Measurements from ENCODE around the gene NPAS3. TPM values are rescaled to one million over a fixed set of nuclear protein-coding genes. Genes with fewer than 3 reads are reported as not detected.

The NPAS3 gene
- total RNA-seq, 1 donor = 0.86 TPM

DNA sequence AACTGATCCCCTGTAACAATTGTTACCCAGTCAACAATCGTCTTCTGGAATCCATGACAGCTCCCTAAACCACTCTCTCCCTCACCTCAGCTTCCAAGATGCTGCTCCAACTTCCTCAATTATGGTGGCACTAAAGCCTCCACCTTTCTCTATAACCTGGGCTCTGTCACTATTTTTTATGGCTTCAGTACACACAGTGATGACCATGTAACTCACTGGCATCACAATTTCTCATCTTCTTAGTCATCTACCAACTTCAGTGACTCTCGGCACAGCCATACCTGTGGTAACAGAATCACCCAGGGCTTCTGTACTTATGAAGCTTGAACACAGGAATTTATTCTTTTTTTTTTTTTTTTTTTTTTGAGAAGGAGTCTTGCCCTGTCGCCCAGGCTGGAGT is 32.0 kb upstream of the NPAS3 start:
- H3K4me3 ChIP-seq (ENCODE audit: low read depth, low read length) = no peak overlapping the region
- TF ChIP-seq, protein P1, sequence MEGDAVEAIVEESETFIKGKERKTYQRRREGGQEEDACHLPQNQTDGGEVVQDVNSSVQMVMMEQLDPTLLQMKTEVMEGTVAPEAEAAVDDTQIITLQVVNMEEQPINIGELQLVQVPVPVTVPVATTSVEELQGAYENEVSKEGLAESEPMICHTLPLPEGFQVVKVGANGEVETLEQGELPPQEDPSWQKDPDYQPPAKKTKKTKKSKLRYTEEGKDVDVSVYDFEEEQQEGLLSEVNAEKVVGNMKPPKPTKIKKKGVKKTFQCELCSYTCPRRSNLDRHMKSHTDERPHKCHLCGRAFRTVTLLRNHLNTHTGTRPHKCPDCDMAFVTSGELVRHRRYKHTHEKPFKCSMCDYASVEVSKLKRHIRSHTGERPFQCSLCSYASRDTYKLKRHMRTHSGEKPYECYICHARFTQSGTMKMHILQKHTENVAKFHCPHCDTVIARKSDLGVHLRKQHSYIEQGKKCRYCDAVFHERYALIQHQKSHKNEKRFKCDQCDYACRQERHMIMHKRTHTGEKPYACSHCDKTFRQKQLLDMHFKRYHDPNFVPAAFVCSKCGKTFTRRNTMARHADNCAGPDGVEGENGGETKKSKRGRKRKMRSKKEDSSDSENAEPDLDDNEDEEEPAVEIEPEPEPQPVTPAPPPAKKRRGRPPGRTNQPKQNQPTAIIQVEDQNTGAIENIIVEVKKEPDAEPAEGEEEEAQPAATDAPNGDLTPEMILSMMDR (IDR thresholded peaks at IDR 0.05; ENCODE audit: insufficient read depth, low read depth, low read length) = no peak
- DNase-seq (ENCODE audit: low read depth) = no peak

DNA sequence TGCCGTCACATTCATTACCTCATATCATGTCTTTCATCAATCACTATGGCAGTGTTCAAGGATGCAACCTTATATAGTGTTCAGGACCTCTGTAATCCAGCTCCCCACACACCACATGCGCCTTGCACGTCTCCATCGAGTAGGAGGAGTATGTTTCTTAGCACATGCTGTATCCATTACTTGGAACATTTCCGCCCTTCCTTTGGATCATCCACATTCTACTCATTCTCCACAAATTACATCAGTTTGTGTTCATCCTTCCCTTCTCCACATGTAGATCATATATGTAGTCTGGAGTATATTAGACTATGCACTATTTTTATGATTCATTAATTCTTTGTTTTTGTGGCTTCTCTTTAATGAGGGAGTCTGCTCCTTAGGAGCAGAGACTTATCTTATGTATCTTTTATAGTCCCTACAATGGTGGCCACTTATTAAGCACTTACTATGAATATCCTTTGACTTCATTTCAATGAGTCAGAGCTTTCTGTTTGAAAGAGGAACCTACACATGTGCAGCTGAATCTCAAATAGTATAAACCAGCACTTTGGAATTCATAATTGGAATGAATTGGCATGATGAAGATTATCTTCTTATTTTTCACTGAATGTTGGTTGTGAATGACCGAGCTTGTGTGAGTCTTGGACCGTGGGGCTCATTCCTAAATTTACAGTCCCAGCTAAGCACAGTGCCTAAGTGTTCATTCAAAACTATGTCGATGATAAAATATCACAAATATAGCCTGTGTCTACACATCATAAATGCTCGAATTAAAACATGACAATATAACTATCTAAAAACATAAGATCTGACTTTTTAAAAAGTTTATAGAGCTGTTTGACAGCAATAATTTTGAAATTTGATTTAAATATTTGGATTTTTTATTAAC is 30.2 kb upstream of the NPAS3 start:
- TF ChIP-seq, protein P1 (IDR thresholded peaks at IDR 0.05; ENCODE audit: insufficient read depth, low read depth, low read length) = no peak
- no peak overlapping the region for H3K4me3 ChIP-seq (ENCODE audit: low read depth, low read length)
- DNase-seq (ENCODE audit: low read depth) = no peak

DNA sequence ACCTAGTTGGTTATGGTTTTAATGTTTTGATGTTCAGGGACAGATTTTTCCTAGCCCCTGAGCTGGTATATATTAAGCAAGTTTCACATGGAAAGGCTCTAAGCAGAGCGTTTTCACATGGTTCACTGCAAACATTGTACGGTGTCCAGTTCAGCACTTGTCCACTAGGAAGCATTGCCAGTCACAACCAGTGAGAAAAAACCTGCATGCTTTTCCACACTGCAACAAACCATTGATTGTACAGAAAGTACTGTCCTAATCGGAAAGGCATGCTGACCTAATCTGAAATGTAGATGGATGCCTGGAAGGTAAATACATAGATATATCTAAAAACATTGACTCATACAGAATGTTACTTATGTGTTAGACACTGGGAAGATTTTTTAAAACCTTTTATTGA is 25.0 kb upstream of the NPAS3 start:
- DNase-seq (ENCODE audit: low read depth) = no peak
- no peak overlapping the region for H3K4me3 ChIP-seq (ENCODE audit: low read depth, low read length)
- TF ChIP-seq, protein P1 (IDR thresholded peaks at IDR 0.05; ENCODE audit: insufficient read depth, low read depth, low read length) = peak; percentile 39

DNA sequence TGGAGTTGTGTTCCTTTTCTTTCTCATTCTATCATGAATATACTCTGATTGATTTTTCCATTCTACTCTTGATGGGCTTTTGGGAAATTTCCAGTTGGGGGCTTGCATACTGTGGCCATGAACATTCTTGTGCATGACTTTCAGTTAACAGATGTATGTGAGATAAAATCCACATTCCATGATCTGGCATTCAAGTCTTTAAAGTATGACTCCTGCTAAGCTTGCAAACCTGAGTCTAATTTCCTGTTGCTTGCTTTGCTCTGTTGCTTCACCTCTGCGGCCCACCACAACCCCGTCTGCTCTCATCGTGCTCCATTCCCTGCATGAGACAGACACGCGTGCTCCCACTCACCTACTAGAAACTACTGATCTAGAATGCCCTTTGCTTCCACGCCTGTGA is 24.3 kb upstream of the NPAS3 start:
- DNase-seq (ENCODE audit: low read depth) = no peak
- TF ChIP-seq, protein P1 (IDR thresholded peaks at IDR 0.05; ENCODE audit: insufficient read depth, low read depth, low read length) = no peak
- no peak overlapping the region for H3K4me3 ChIP-seq (ENCODE audit: low read depth, low read length)

DNA sequence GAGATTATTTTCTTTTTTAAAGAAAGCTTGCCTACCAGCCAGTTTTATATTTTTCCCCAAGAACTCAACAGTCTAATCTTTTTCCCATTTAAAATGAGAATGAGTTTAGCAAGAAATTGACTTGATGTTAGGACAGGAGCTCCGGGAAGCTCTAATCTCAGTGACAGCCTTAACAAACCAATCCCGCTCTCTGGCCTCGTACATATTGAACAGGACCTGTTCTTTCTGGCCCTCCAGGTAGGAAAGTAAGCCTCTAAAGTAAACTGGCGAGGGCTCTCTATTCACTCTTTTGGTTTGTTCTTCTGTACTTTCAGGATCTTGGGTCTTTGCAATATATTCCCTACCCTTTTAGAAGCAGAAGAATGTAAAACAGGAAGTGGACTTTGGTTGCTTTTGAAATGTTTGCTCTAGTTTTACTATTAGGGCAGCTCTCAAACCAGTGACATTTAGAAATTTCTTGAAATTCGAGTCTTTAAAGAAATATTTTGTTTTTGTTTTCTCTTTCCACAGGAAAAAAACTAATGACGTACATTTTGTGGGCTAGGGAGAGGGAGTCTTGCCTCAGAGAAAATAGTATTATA is 17.9 kb upstream of the NPAS3 start:
- no peak overlapping the region for H3K4me3 ChIP-seq (ENCODE audit: low read depth, low read length)
- DNase-seq (ENCODE audit: low read depth) = no peak
- TF ChIP-seq, protein P1 (IDR thresholded peaks at IDR 0.05; ENCODE audit: insufficient read depth, low read depth, low read length) = no peak

DNA sequence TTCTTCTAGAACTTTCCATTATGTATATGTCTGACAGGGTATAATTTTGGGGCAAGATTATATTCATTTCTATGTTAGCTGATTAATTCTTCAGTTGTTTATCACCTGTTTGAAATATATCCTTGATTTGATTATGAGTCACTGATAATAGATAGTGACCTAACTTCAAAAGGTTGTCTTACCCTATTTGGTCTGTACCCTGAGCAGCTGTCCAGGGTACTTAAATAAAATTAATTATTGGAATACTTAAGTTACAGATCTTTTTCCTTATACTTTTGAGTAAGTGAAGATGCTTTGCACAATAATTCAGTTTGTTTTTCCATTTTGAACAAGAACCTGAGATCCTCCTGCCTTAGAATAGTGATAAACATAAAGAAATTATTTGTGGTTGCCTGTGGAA is 13.2 kb upstream of the NPAS3 start:
- TF ChIP-seq, protein P1 (IDR thresholded peaks at IDR 0.05; ENCODE audit: insufficient read depth, low read depth, low read length) = no peak
- H3K4me3 ChIP-seq (ENCODE audit: low read depth, low read length) = no peak overlapping the region
- DNase-seq (ENCODE audit: low read depth) = no peak

Measured in fibroblast of villous mesenchyme (primary cell).